Testis (tissue), 3 donors: ENCODE measurements around the gene CELF4. TPM values are rescaled to one million over a fixed set of nuclear protein-coding genes. Genes with fewer than 3 reads are reported as not detected.

Experiments used
- DNase-seq: peaks from one replicate; pipeline ENCODE4 v3.0.0-alpha.2; 2019
- H3K27ac ChIP-seq, 2 donors: fragments of 200-600 bp; sonication (generic); one replicate each; pipeline ENCODE4 v1.5.1; 2019
- H3K27me3 ChIP-seq: fragments of 200-600 bp; sonication (generic); one replicate; pipeline ENCODE4 v1.5.1; 2019
- H3K36me3 ChIP-seq: fragments of 200-600 bp; sonication (generic); one replicate; pipeline ENCODE4 v1.5.1; 2017; ENCODE audit warnings: low read depth; ENCODE audit errors: missing control alignments
- H3K4me1 ChIP-seq: fragments of 200-600 bp; sonication (generic); one replicate; pipeline ENCODE4 v1.5.1; 2019
- H3K4me3 ChIP-seq, 2 donors: fragments of 200-600 bp; sonication (generic); one replicate each; pipeline ENCODE4 v1.5.1; 2017 to 2019
- H3K9me3 ChIP-seq: fragments of 200-600 bp; sonication (generic); one replicate; pipeline ENCODE4 v1.5.1; 2017
- CTCF ChIP-seq, 3 experiments: fragments of 450-650 bp in 2 of 3; fragments of 200-600 bp in 1 of 3; sonication (generic) in 1 of 3; IDR thresholded peaks; one replicate each; pipeline ENCODE4 v1.5.1; 2016 to 2019; ENCODE audit warnings: antibody characterized with exemption in 3 of 3, mild to moderate bottlenecking in 2 of 3, moderate library complexity in 1 of 3
- POLR2A ChIP-seq: fragments of 450-650 bp; IDR thresholded peaks from one replicate; pipeline ENCODE4 v1.6.1; 2017; ENCODE audit warnings: antibody characterized with exemption, mild to moderate bottlenecking, moderate library complexity
- WGBS, 2 donors: methylation state at CpG; one replicate each; pipeline ENCODE4 v1.1.5; 2018; 5-methylcytosine and 5-hydroxymethylcytosine counted together
- intact Hi-C: fragments of 100-400 bp; cut with DNase I; formaldehyde crosslinking; loops from one replicate; pipeline ENCODE4 v1.15.1; 2023; ENCODE audit warnings: low total_unique reads
- polyA plus RNA-seq: library from polyadenylated mRNA; stranded (reverse); fragments of 350-450 nt; fragmentation: Illumina TruSeq; extraction: RNeasy Lipid Tissue Mini Kit (QIAGEN cat#74804); gene quantifications from one replicate; pipeline ENCODE4 v1.2.3, GENCODE V29; 2014; ENCODE audit warnings: low read depth, low replicate concordance; ENCODE audit not compliant: insufficient read depth
- total RNA-seq, 2 donors: library from RNA; depleted of rRNA; stranded (reverse); fragments of >200 nt; gene quantifications; one replicate each; pipeline ENCODE4 v1.2.3, GENCODE V29; 2016

Gene CELF4
- total and polyA plus RNA-seq, 3 donors from 2014 or later: 3.9 to 6.3 (median 4.8) TPM

GRCh38 chr18:37400802-37401201 is 164.8 kb downstream of the CELF4 start:
- no peaks in the 10 kb centered on the region for H3K9me3 ChIP-seq
- H3K27ac ChIP-seq: no peak overlapping the region
- H3K36me3 ChIP-seq: no peaks in the 10 kb centered on the region
- H3K27me3 ChIP-seq: no peaks in the 10 kb centered on the region
- no peaks in the 10 kb centered on the region for H3K4me1 ChIP-seq
- intact Hi-C loops: no loop called here
- no peak overlapping the region for H3K4me3 ChIP-seq
- no peak for DNase-seq
- 91 to 94% methylated on average over 4 of the region's 4 CpGs for WGBS, 2 donors
- TF ChIP-seq POLR2A: no peak
- TF ChIP-seq CTCF (IDR thresholded peaks at IDR 0.05): no peak

GRCh38 chr18:37398248-37398920 is 167.2 kb downstream of the CELF4 start:
- Histone ChIP-seq H3K27ac (no peak overlapping the region), H3K27me3 (no peaks in the 10 kb centered on the region), H3K36me3 (no peaks in the 10 kb centered on the region), H3K4me1 (no peaks in the 10 kb centered on the region), H3K9me3 (no peaks in the 10 kb centered on the region), H3K4me3 (no peak overlapping the region)
- TF ChIP-seq CTCF (IDR thresholded peaks at IDR 0.05) (no peak), POLR2A (no peak)
- DNase-seq: no peak
- intact Hi-C loops: no loop called here
- WGBS, 2 donors: 76 to 82% methylated on average over 13 to 14 of the region's 14 CpGs

- intact Hi-C loops: no loop called here
These were observed 167.8 kb downstream of the CELF4 start for GRCh38 chr18:37397814-37398213.

GRCh38 chr18:37396971-37397720 is 168.5 kb downstream of the CELF4 start:
- no peaks in the 10 kb centered on the region for H3K9me3 ChIP-seq

More at GRCh38 chr18:37397814-37398213, 167.8 kb downstream of the CELF4 start:
- no peaks in the 10 kb centered on the region for H3K36me3 ChIP-seq
- DNase-seq: no peak
- no peaks in the 10 kb centered on the region for H3K27me3 ChIP-seq
- no peak overlapping the region for H3K27ac ChIP-seq
- H3K4me1 ChIP-seq: no peaks in the 10 kb centered on the region
- no peak overlapping the region for H3K4me3 ChIP-seq
- TF ChIP-seq POLR2A: no peak
- TF ChIP-seq CTCF (IDR thresholded peaks at IDR 0.05): no peak
- no peaks in the 10 kb centered on the region for H3K9me3 ChIP-seq
- 67 to 76% methylated on average over 5 to 6 of the region's 6 CpGs for WGBS, 2 donors

More at GRCh38 chr18:37396971-37397720, 168.5 kb downstream of the CELF4 start:
- TF ChIP-seq CTCF (IDR thresholded peaks at IDR 0.05) (no peak), POLR2A (no peak)
- H3K36me3 ChIP-seq: no peaks in the 10 kb centered on the region
- no peak for DNase-seq
- WGBS, 2 donors: 91 to 97% methylated on average over 4 to 5 of the region's 5 CpGs
- no peaks in the 10 kb centered on the region for H3K27me3 ChIP-seq
- H3K4me3 ChIP-seq: no peak overlapping the region
- intact Hi-C loops: no loop called here
- H3K27ac ChIP-seq: no peak overlapping the region
- no peaks in the 10 kb centered on the region for H3K4me1 ChIP-seq
